Measurements from ENCODE around the gene SLC1A6.
"Not testable (repeated sequence)": the region's sequence is repeated elsewhere in the genome, so short reads cannot be mapped to it uniquely, and the experiment has no call there.

Gene SLC1A6

DNA sequence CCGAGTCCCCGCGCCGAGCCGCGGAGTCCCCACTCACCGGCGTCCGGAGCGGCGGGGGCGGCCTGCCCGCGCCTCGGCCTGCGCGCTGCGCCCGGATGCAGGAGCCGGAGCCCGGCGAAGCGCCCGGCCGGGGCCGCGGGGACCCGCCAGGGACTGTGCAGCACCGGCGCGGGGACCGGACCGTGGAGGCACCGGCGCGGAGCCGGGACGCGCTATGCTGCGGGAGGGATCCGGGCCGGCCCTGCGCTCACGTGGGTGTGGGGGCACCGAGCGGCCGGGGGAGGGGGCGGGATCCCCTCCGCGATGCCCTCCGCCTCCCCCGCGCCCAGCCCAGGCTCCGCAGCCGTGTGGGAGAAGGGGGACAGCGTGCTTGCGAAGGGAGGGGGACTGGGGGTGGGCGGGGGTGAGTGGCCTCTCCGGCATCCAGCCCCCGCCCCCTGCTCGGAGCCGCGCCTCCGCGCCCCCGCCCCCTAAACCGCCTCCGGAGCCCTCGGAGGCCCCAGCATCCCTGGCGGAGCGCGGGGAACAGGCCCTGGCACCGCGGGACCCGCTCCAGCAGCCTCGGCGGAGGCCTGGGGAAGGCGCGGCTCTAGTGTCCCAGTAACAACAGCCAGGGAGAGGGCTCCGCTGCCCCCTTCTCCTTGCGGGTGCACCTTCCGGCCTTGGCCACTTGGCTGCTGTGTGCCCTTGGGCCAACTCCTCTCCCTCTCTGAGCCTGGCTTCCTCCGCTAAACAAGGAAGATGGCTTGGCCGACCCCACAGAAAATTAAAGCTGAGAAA lies at the start of gene SLC1A6:
Gene SLC1A6 (minus strand): TSS at position 389 of the 780 bp plus-strand sequence. CDS start 6,954 bp downstream, outside the sequence.
- DNase-seq (ENCODE audit: low read depth) = no peak

DNA sequence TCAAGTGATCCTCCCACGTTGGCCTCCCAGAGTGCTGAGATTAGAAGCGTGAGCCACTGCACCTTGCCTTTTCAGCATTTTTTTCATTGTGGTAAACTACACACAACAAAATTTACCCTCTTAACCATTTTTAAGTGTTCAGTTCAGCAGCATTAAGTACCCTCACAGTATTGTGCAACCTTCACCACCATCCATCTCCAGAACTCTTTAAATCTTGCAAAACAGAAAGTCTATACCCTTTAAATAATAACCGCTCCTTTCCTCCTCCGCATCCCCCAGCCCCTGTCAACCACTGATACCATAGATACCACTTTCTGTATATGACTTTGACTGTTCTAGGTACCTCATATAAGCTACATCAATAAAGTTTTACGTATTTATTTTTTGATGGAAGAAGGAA lies 48.8 kb upstream of the SLC1A6 start:
- no peak for DNase-seq (ENCODE audit: low read depth)

DNA sequence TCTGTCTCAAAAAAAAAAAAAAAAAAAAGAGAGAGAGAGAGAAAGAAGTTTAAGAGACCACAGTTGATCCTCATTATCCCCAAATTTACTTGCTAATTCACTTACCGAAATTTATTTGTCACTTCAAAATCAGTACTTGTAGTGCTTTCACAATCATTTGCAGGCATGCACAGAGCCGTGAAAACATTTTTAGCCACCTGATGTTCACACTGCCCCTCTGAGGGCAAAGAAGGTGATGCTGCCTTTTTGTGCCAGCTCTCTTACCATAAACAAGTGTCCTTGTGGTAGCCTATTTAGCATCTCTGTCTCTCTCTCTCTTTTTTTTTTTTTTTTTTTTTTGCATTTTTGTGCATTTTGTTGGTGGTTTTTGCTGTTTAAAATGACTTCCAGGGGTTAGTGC lies 45.6 kb upstream of the SLC1A6 start:
- no peak for DNase-seq (ENCODE audit: low read depth)

DNA sequence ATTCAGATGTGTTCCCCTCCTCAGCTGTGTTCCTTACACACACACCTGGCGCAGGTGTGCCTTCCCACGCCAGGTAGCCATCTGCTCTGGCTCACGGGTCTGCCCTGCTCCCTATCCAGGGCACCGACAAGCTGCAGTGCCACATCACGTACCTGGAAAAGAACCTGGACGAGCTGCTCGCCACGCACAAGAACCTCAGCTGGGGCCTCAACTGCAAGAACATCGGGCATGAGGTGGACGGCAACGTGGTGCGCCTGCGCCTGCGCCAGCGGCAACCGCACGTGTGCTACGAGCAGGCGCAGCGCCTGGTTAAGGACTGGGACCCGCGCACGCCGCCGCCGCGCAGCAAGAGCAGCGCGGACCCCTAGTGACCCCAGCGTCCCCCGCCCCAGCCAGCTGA lies 43.1 kb upstream of the SLC1A6 start:
- DNase-seq (ENCODE audit: low read depth) = no peak

DNA sequence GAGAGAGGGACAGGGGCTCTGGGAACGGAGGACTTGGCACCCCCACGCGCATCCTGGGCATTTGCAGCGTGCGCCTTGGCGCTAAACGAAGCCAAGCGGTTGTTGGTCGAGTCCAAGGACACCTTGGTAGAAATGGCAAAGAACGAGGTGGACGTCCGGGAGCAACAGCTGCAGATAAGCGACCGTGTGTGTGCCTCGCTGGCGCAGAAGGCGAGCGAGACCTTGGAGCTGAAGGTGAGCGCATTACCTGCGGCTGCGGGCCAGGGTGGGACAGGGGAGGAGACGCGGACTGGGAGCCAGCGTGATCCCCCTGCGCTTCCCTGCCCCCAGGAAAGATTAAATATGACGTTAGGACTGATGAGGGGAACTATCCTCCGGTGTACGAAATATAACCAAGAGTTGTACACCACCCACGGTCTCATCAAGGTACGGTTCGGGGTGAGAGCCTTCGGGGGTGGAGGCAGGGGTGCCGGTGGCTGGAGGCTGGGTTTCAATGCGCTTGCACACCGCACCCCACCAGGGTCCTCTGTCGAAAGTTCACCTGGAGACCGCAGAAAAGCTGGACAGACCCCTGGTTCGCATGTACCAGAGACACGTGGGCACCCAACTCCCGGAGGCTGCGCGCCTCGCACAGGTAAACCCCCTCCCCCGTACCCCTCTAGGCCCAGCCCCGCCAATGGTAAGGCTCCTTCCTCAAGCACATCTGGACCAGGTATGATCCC lies 41.8 kb upstream of the SLC1A6 start:
- no peak for DNase-seq (ENCODE audit: low read depth)

DNA sequence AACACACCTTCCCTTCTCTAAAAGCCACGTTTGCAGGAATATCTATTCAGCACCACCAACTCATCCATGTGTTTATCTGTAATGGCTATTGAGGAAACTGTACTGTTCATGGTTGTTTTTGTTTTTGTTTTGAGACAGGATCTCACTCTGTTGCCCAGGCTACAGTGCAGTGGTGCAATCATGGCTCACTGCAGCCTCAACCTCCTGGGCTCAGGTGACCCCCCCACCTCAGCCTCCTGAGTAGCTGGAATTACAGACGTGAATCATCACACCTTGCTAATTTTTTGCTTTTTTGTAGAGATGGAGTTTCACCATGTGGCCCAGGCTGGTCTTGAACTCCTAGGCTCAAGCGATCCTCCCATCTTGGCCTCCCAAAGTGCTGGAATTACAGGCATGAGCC lies 39.2 kb upstream of the SLC1A6 start:
- DNase-seq (ENCODE audit: low read depth) = not testable (repeated sequence)

DNA sequence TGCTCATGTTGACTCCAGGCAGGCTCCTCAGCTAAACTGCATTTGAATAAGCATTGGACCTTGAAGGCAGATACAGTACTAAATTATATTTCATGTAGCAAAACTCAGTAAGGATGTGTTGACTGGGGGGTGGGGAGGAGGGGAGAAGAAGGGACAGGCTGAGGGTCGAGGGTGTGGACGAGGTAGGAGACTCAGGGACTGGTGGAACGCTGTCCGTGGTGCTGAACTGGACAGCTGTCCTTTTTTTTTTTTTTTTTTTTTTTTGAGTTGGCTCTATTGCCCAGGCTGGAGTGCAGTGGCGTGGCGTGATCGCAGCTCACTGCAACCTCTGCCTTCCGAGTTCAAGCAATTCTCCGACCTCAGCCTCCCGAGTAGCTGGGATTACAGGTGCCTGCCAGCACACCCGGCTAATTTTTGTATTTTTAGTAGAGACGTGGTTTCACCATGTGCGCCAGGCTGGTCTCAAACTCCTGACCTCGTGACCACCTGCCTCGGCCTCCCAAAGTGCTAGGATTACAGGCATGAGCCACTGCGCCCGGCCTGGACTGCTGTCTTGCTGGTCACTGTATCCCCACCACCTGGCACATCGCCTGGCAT lies 36.4 kb upstream of the SLC1A6 start:
- DNase-seq (ENCODE audit: low read depth) = no peak

DNA sequence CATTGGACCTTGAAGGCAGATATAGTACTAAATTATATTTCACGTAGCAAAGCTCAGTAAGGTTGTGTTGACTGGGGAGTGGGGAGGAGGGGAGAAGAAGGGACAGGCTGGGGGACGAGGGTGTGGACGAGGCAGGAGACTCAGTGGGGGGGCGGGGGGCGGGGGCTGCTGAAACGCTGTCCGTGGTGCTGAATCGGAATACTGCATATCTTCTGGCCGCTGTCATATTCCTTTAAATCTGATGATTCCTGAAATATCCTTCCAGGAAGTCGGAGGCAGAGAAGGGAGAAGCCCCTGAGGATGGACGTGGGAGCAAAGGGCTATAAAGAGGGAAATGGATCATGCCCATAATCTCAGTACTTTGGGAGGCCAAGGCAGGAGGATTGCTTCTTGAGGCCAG lies 34.9 kb upstream of the SLC1A6 start:
- no peak for DNase-seq (ENCODE audit: low read depth)

DNA sequence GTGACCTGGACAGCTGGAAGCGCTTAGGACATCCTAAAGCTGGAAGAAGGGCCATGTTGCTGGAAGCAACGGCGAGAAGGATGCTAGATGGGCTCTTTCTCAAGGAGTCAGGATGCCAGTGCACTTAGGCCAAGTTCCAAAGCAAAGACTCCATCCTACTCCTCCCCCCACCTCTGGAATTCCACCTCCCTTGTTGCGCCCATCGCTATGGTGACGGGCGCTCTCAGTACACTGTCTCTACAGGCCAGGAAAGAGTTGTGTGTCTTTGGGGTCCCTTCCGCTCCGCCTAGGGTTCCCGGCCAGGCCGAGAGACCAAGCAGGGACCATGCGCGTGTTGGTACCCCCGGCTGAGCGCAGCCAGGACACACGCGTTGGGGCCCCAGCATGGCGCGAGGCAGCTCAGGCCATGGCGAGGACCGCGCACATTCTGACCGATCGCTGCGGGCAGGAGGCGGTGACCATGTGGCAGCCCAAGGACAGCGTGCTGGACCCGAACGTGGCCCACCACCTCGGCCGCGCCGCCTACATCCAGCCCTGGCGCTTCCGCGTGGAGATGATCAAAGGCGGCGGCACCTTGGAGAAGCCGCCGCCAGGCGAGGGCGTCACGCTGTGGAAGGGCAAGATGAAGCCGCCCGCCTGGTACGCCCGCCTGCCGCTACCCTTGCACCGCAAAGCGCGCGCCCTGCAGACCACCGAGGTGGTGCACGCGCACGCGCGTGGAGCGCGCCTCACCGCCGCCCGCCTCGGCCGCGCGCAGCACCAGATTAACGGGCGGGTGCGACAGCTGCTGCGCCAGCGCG lies 31.0 kb upstream of the SLC1A6 start:
- DNase-seq (ENCODE audit: low read depth) = no peak

DNA sequence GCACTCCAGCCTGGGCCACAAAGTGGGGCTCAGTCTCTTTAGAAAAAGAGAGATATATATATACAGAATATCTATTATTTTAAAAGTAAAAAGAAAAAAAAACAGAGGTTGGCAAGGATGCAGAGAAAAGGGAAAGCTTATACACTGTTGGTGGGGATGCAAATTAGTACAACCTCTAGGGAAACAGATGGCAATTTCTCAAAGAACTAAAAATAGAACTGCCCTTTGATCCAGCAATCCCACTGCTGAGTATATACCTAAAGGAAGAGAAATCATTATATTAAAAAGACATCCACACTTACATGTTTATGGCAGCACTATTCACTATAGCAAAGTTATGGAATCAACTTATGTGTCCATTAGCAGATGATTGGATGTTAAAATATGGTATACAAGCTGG lies 28.6 kb upstream of the SLC1A6 start:
- DNase-seq (ENCODE audit: low read depth) = no peak

DNA sequence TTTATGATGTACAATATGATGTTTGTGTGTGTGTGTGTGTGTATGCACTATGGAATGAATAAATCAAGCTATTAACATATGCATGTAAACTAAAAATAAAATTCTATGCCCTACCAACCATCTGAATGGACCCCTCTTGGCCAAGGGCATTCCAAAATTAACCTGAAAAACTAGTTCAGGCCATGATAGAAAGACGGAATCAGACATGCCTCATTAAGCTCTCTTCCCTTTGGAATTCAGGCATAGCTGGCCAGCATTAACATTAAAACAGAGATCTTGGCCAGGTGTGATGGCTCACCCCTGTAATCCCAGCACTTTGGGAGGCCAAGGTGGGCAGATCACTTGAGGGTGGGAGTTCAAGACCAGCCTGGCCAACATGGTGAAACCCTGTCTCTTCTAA lies 18.3 kb upstream of the SLC1A6 start:
- no peak for DNase-seq (ENCODE audit: low read depth)

DNA sequence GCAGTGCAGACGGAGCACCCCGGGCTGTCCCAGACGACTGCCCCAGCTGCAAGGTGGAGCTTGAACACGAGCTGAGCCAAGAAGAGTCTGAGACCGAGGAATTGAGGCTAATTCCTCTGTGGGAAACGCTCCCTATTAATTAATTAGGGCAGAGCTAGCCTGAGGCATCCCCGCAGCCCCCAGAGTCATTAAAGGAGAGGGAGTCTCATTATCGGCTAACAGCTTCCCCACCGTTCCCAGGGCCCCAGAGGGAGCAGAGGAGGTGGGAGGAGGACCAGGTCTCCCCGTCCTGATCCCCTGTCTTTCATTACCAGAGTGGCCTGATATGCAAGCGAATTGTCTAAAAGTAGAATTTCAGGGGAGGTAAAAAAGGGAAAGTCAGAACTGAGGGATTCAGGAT lies 13.1 kb upstream of the SLC1A6 start:
- no peak for DNase-seq (ENCODE audit: low read depth)

DNA sequence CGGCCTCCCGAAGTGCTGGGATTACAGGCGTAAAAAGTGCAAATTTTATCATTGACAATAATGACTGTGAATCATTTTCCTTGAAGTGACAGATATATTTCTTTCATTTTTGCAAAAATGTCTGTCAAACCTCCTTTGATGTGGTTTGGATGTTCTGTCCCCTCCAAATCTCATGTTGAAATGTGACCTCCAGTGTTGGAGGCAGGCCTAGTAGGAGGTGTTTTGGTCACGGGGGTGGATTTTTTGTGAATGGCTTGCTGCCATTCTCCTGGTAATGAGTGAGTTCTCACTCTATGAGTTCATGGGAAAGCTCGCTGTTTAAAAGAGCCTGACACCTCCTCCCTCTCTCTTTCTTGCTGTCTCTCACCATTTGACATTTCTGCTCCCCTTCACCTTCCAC lies 5.5 kb upstream of the SLC1A6 start:
- DNase-seq (ENCODE audit: low read depth) = no peak

DNA sequence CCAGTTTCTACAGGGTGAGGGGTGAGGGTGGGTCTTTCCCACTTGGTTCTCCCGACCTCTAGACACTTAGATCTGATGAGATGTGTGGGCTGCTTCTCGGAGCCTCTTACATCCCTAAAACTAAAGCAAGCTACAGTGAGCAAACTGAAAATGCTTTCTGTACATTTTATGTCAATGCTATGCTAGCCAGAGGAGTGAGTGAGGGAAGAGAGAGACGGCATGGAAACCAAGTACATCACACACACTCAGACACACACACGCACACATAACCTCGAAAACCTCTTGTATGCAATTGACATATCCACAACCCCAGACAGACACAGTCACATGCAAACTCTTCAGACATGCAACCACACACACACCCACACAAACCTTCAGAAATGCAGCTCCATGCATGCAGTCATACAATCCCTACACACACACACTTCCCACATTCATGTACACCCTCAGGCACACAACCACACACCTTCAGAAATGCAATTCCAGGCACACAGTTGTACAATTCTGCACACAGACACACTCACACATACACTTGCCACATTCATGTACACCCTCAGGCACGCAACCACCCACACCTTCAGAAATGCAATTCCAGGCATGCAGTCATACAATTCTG lies 1.4 kb downstream of the SLC1A6 start:
- DNase-seq (ENCODE audit: low read depth) = no peak

DNA sequence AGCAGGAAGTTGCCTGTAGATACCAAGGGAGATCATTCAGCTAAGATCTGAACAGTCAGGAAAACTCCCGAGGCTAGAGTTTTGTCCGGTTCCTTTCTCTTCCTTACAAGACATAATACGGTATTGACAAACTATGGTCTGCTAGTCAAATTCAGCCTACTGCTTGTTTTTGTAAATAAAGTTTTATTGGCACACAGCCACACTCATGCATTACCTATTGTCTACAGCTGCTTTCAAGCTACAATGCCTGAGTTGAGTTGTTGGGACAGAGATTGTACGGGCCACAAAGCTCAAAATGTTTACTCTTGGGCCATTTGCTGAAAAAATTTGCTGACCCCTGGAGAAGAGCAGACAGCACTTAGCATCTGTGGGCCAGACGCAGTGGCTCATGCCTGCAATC lies 2.5 kb downstream of the SLC1A6 start:
- no peak for DNase-seq (ENCODE audit: low read depth)

DNA sequence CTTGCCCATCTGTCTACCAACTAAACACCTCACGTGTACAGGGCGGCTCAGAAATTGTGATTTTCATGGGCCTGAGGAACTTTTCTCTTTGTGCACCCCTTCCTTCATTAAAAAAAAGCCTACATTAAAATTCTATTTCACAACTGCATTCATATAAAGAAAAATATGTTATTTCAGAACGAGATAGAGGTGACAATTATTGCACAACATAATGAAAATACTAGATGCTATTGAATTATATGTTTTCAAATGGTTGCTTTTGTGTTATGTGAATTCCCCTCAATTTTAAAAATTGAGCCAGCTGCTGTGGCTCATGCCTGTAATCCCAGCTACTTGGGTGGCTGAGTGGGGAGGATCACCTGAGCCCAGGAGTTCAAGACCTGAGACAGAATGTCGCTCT lies 5.2 kb downstream of the SLC1A6 start:
- DNase-seq (ENCODE audit: low read depth) = no peak

DNA sequence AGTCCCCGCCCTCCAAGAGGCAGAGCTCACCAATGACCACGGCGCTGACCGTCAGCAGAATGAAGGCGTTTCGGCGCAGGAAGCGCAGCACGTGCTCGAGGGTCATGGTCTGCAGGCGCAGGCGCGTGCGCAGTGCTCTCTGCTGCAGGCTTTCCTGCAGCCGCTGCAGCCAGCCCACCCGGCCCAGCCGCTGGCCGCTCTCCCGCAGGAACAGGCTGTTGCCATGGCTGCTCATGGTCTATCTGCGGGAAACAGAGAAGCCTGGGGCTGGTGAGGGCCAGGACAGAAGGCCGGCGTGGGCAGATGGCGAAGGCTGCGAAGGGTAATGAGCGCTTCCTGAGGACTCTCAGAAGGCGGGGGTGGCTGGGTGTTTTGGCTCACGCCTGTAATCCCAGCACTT lies 7.0 kb downstream of the SLC1A6 start:
- no peak for DNase-seq (ENCODE audit: low read depth)

DNA sequence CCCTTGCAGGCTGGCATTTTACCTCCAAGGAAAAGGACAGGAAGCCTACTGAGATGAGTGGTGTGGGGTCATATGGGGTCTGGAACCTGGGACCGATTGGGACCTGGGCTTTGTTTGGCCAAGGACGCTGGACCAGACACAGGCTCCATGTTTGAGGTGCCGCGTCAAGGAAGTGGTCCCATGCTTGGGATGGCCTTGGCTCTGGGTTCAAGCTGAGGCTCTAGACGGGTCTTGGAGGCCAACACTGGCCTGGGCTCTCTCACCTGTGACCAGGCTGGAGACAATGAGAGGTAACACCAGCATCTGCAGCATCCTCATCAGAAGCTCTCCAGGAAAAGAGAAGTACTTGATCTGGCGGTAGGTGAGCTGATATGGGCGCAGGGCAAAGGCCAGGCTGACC lies 8.2 kb downstream of the SLC1A6 start:
- no peak for DNase-seq (ENCODE audit: low read depth)

DNA sequence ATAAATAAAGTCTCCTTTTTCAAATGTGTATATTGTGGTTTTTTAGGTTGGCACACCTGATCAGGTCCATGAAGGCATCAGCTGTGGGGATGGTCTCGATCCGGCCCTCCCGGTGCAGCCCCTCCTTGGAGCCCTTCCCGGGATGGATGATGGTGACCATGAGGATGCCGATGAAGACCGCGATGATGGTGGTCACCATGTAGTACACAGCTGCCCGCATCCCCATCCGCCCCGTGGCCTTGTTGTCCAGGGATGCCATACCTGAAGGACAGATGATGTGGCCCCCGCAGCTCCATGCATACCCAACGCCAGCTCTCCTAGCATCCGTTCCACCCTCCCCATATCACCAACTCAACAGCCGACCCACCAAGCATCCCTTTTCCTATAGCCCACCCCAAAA lies 11.4 kb downstream of the SLC1A6 start:
- DNase-seq (ENCODE audit: low read depth) = no peak

DNA sequence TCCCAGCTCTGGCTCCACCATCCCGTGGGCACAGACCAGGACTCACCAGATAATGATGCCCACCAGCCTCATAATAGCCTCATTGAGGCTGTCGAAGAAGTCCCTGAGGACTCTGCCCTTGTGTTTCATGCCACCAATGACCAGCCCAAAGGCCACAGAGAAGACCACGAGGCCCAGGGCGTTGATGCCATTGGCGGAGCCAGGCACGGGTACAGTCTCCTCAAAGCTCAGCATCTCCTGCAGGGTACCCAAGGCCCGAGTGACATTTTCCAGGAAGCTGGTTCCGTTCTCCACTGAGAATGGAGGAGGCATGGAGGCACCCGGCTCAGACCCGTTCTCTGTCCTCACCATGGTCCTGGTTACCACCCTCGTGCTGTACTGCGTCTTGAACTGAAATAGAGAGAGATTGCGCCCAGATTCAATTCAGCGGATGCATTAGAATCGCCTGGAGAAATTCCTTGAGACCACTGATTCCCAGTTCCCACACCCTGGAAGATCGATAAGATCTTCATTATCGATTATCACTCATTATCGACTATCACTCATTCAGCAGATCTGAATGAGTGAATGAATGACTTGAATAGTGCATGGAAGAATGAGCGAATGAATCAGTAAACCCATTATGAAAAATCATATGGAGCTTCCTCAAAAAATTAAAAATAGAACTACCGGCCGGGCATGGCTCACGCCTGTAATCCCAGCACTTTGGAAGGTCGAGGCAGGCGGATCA lies 17.5 kb downstream of the SLC1A6 start:
- no peak for DNase-seq (ENCODE audit: low read depth)

DNA sequence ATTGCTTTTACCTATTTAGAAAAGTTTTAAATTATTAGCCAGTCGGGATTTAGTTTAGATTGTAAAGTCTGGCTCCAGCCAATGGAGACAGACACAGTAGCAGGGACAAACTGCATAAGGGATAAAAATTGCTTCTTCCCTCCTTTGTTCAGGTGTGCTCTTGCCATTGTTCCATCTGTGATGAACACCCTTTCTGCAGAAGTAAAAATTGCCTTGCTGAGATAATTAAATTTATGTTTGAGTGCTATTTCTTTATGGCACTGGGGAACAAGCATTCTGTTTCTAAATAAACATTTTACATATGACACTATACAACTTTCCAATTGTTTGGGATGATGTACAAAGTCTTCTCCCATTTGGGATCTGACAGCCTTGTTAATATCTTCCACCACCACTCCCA lies 20.4 kb downstream of the SLC1A6 start:
- no peak for DNase-seq (ENCODE audit: low read depth)
